Raji (cell line): ENCODE results near the gene SLC34A3.

Source experiments
- POLR2A ChIP-seq: IDR thresholded peaks from 2 replicates; pipeline ENCODE4 v1.6.1; 2011; ENCODE audit warnings: low read depth, low read length, control low read depth; ENCODE audit not compliant: insufficient read depth

SLC34A3 gene

GRCh38 chr9:137275588-137276472 is 45.1 kb downstream of the SLC34A3 start:
- TF ChIP-seq POLR2A: no peak

GRCh38 chr9:137276473-137277328 is 46.0 kb downstream of the SLC34A3 start:
- no peak for TF ChIP-seq POLR2A

DNA sequence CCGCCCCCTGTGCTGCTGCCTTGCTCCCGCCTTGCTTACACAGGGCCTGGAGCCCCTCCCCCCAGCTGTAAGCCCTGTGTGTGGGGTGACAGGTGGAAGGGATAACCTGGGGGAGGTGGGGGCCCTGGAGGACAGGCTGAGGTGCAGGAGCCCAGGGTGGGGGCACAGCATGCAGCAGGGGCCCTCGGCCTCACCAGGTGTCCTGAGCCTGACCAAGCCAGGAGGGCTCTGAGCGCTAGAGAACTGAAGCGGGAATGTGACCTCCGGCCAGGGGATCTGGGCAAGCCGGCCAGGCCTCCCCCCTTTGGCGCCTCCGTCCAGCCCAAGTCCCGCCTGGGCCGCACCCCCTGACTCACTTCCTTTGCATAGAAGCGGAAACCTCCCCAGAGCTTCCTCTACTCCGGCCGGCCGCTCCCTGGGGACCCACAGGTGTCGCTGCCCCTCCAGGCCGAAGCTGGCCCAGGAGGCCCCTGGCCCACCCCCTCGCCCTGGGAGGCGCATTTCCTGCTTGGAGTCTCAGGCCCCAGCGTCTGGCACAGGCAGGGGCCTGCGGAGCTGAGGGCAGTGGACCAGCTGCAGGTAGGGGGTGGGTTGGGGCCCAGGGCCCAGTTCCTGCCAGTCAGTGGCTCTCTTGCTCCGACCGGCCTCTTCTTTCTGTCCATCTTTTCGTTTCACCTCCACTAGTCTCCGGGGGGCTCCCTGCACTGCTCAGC is 46.8 kb downstream of the SLC34A3 start, which contains the start of gene TOR4A:
TOR4A (plus strand) TSS at position 398 of the 713 bp plus-strand sequence. CDS start 964 bp downstream, outside the sequence.
- TF ChIP-seq POLR2A: peak; percentile 37

- no peak for TF ChIP-seq POLR2A
Observed at GRCh38 chr9:137278061-137278701, 47.5 kb downstream of the SLC34A3 start.

- no peak for TF ChIP-seq POLR2A
Observed at GRCh38 chr9:137278721-137279711, 48.3 kb downstream of the SLC34A3 start.

- TF ChIP-seq POLR2A: no peak
Observed at GRCh38 chr9:137279741-137280473, 49.2 kb downstream of the SLC34A3 start.

DNA sequence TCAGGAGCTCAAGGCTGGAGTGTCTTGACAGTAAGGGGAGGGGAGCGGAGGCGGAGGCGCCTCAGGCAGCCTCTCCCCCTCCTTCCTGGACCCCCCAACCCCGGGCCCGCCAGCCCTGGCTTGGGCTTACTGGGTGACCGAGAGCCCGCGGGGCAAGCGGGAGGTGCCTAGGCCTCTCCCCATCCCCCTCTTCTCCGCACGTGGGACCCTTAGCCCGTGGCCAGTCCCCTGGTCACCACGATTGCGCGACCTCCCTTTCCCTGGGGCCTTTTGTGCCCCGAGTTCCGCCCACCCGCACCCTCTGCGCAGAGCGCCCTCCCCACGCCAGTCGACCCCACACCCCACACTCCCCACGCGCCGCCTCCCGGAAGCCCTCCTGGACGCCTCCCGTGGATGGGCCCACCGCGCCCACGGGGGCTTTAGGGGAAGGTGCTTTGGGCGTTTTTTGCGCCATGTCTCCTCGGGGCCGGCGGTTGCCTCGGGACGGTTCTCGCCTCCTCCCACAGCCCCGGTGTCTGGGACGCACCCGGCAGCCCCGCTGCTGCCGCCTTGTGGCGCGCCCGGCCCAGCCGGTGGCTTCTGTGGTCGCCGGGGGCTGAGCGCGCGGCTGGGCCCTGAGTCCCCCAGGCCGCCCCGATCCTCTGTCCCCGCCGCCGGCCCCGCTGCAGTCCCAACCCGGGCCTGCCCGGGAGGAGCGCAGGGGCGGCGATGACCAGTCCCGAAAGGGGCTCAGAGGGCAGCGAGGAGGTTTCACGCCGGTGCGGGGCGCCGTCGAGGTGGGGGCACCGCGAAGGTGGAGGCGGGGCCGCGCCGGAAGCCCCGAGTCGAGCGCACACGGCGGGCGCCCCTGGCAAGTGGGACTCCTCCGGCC is 50.0 kb downstream of the SLC34A3 start:
- no peak for TF ChIP-seq POLR2A

DNA sequence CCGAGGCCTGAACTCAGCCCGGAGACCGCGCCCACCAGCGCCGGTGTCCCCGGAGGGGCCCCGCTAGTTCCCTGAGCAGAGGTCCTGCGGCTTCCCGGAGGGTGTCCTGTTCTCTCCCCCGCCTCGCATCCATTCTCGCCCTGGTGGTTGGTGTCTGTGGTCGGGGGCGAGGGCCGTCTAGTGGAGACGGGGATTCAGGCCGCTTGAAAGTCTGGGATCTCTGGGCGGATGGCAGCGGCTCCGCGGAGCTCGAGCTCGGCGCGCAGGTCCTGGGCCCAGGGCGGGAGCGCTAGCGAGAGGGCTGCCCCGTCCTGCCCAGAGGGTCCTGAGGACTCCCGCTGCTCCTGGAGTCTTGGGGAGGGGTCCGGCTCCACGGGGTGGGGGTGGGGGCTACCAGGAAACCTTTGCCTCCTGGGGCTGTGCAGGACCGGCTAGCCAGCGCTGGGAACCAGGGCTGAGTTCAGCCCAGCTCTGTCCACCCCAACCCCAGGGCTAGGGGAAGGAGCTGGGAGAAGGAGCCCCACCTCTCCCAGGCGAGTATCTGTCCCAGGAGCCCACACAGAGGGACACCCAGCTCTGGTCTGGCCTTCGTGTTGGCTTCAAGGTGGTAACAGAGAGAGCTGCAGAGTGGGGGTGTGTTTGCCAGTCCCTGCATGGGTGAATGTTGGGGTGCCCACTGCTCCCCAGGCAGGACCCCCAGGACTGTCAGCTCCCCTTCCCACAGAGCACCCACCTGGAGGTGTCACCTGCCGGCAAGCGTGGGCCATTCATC is 50.8 kb downstream of the SLC34A3 start:
- TF ChIP-seq POLR2A: no peak
